Measurements from ENCODE around the gene KCNAB2.

DNA sequence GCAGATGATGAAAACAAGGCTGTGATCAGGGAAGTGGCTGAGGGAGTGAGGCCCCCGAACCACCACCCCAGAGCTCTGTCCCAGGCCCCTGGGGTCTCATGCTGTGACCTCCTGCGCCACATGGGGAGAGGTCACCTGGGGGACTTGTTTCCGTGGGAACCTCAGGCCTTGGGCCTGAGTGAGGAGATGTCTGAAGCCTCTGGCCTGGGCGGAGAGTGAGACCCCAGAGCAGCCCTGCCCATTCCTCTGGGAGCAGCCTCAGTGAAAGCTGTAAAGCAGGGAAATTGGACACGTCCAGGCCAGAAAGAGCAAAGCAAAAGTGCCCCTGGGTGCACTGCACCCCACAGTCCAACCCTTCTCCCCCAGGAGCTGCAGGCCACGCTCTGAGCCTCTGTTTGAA lies 37.0 kb upstream of the KCNAB2 start:
- TF ChIP-seq FOXJ3 (CRISPR knock-in tag; IDR thresholded peaks at IDR 0.05), result no peak
- TF ChIP-seq, protein P1, sequence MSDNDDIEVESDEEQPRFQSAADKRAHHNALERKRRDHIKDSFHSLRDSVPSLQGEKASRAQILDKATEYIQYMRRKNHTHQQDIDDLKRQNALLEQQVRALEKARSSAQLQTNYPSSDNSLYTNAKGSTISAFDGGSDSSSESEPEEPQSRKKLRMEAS (IDR thresholded peaks at IDR 0.05; ENCODE audit: low read depth), result no peak
- TF ChIP-seq, protein P2, sequence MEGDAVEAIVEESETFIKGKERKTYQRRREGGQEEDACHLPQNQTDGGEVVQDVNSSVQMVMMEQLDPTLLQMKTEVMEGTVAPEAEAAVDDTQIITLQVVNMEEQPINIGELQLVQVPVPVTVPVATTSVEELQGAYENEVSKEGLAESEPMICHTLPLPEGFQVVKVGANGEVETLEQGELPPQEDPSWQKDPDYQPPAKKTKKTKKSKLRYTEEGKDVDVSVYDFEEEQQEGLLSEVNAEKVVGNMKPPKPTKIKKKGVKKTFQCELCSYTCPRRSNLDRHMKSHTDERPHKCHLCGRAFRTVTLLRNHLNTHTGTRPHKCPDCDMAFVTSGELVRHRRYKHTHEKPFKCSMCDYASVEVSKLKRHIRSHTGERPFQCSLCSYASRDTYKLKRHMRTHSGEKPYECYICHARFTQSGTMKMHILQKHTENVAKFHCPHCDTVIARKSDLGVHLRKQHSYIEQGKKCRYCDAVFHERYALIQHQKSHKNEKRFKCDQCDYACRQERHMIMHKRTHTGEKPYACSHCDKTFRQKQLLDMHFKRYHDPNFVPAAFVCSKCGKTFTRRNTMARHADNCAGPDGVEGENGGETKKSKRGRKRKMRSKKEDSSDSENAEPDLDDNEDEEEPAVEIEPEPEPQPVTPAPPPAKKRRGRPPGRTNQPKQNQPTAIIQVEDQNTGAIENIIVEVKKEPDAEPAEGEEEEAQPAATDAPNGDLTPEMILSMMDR (IDR thresholded peaks at IDR 0.05), result no peak
- no peak for TF ChIP-seq CHD2 (IDR thresholded peaks at IDR 0.05; ENCODE audit: low read length, partially characterized antibody)
- TF ChIP-seq POLR2AphosphoS5 (IDR thresholded peaks at IDR 0.05; ENCODE audit: low read depth, low read length), result no peak
- TF ChIP-seq EZH2phosphoT487 (IDR thresholded peaks at IDR 0.05; ENCODE audit: borderline replicate concordance, low read depth), result no peak
